GM23338 (cell line): Measurements from ENCODE around the gene PDGFC. TPM values are rescaled to one million over a fixed set of nuclear protein-coding genes. Genes with fewer than 3 reads are reported as not detected.

Source experiments
- ATAC-seq: fragments of 200-7000 bp; cut with Tn5 transposase; 3 replicates; pipeline ENCODE4 v1.9.1; 2020
- DNase-seq: peaks from one replicate; pipeline ENCODE4 v3.0.0-alpha.2; 2015; ENCODE audit warnings: low spot score
- H2AFZ ChIP-seq: fragments of 200-600 bp; sonication (generic); 2 replicates; pipeline ENCODE4 v1.8.0; 2016; ENCODE audit warnings: antibody characterized with exemption, mild to moderate bottlenecking, moderate library complexity
- H3F3A ChIP-seq: fragments of 200-600 bp; sonication (generic); replicated peaks from 2 replicates; pipeline ENCODE4 v1.8.0; 2017; ENCODE audit warnings: antibody characterized with exemption, mixed run types, low read depth
- H3K27ac ChIP-seq: fragments of 200-600 bp; sonication (generic); 2 replicates; pipeline ENCODE4 v1.6.1; 2016; ENCODE audit warnings: low read depth
- H3K27me3 ChIP-seq: fragments of 200-600 bp; sonication (generic); 2 replicates; pipeline ENCODE4 v1.8.0; 2016; ENCODE audit warnings: mild to moderate bottlenecking, mixed run types, moderate library complexity; ENCODE audit not compliant: insufficient read depth
- H3K36me3 ChIP-seq: fragments of 200-600 bp; sonication (generic); 2 replicates; pipeline ENCODE4 v1.8.0; 2016; ENCODE audit warnings: mild to moderate bottlenecking; ENCODE audit not compliant: insufficient read depth
- H3K4me1 ChIP-seq: fragments of 200-600 bp; sonication (generic); 2 replicates; pipeline ENCODE4 v1.8.0; 2016; ENCODE audit warnings: mild to moderate bottlenecking, moderate library complexity; ENCODE audit not compliant: insufficient read depth
- H3K4me2 ChIP-seq: fragments of 200-600 bp; sonication (generic); 2 replicates; pipeline ENCODE4 v1.7.1; 2017; ENCODE audit warnings: mixed run types
- H3K4me3 ChIP-seq: fragments of 200-600 bp; sonication (generic); 2 replicates; pipeline ENCODE4 v1.6.1; 2016; ENCODE audit warnings: mixed run types
- H3K79me2 ChIP-seq: fragments of 200-600 bp; sonication (generic); replicated peaks from 2 replicates; pipeline ENCODE4 v1.8.0; 2017; ENCODE audit warnings: mild to moderate bottlenecking; ENCODE audit not compliant: insufficient read depth
- H3K9me2 ChIP-seq: fragments of 200-600 bp; sonication (generic); 2 replicates; pipeline ENCODE4 v1.8.0; 2017; ENCODE audit not compliant: insufficient read depth
- H4K20me1 ChIP-seq: fragments of 200-600 bp; sonication (generic); replicated peaks from 2 replicates; pipeline ENCODE4 v1.8.0; 2017; ENCODE audit warnings: mild to moderate bottlenecking; ENCODE audit not compliant: insufficient read depth
- H3K27ac Mint-ChIP-seq: 2 replicates; pipeline ENCODE4 v1.8.0; 2020; ENCODE audit warnings: inconsistent platforms, mild to moderate bottlenecking, moderate library complexity, mixed read lengths
- H3K27me3 Mint-ChIP-seq: 3 replicates; pipeline ENCODE4 v1.8.0; 2022; ENCODE audit warnings: low read depth, mild to moderate bottlenecking, moderate library complexity, mixed read lengths, inconsistent platforms; ENCODE audit not compliant: insufficient read depth, poor library complexity
- H3K36me3 Mint-ChIP-seq: 3 replicates; pipeline ENCODE4 v1.8.0; 2021; ENCODE audit warnings: low read depth, mild to moderate bottlenecking, inconsistent platforms, moderate library complexity, mixed read lengths
- H3K4me1 Mint-ChIP-seq: 3 replicates; pipeline ENCODE4 v1.8.0; 2020; ENCODE audit warnings: mild to moderate bottlenecking, inconsistent platforms, mixed read lengths
- H3K4me3 Mint-ChIP-seq: 3 replicates; pipeline ENCODE4 v1.8.0; 2021; ENCODE audit warnings: moderate library complexity, mild to moderate bottlenecking, inconsistent platforms, mixed read lengths
- H3K9me3 Mint-ChIP-seq: 3 replicates; pipeline ENCODE4 v1.8.0; 2020; ENCODE audit warnings: moderate library complexity, mild to moderate bottlenecking, inconsistent platforms, mixed read lengths
- CREB1 ChIP-seq: fragments of 250-450 bp; sonication (Bioruptor Pico); IDR thresholded peaks from 2 replicates; pipeline ENCODE4 v1.5.0; 2020; ENCODE audit warnings: low read depth, mild to moderate bottlenecking, moderate library complexity
- CTCF ChIP-seq, 2 experiments: fragments of 200-600 bp in 1 of 2; sonication (generic) in 1 of 2; conservative IDR thresholded peaks; 2 replicates each; pipeline versions ENCODE4 v1.5.1 to v1.6.1; 2016 to 2017; ENCODE audit warnings: antibody characterized with exemption in 2 of 2, low read depth in 2 of 2, mild to moderate bottlenecking in 2 of 2, moderate library complexity in 1 of 2
- ETS1 ChIP-seq: IDR thresholded peaks from 2 replicates; pipeline ENCODE4 v1.6.1; 2016; ENCODE audit warnings: antibody characterized with exemption
- EZH2 ChIP-seq: fragments of 200-600 bp; sonication (generic); IDR thresholded peaks from one replicate; pipeline ENCODE4 v1.8.0; 2017; ENCODE audit warnings: antibody characterized with exemption, mild to moderate bottlenecking, low read depth; ENCODE audit not compliant: unreplicated experiment
- EZH2phosphoT487 ChIP-seq: fragments of 200-600 bp; sonication (generic); IDR thresholded peaks from one replicate; pipeline ENCODE4 v1.8.1; 2018; ENCODE audit warnings: antibody characterized with exemption; ENCODE audit not compliant: unreplicated experiment
- NANOG ChIP-seq: IDR thresholded peaks from 2 replicates; pipeline ENCODE4 v1.6.1; 2016; ENCODE audit warnings: antibody characterized with exemption, borderline replicate concordance
- POLR2AphosphoS5 ChIP-seq: IDR thresholded peaks from 2 replicates; pipeline ENCODE4 v1.6.1; 2016; ENCODE audit warnings: antibody characterized with exemption, low read depth
- REST ChIP-seq: IDR thresholded peaks from one replicate; pipeline ENCODE4 v1.6.1; 2018; ENCODE audit warnings: antibody characterized with exemption; ENCODE audit not compliant: unreplicated experiment
- STAT1 ChIP-seq: IDR thresholded peaks from one replicate; pipeline ENCODE4 v1.6.1; 2016; ENCODE audit warnings: antibody characterized with exemption; ENCODE audit not compliant: unreplicated experiment
- ZNF114 ChIP-seq: fragments of 250-450 bp; sonication (Bioruptor Pico); IDR thresholded peaks from 2 replicates; pipeline ENCODE4 v1.5.0; 2020; ENCODE audit warnings: mild to moderate bottlenecking, moderate library complexity
- ZNF331 ChIP-seq: fragments of 250-450 bp; sonication (Bioruptor Pico); IDR thresholded peaks from 2 replicates; pipeline ENCODE4 v1.5.0; 2020; ENCODE audit warnings: low read depth, mild to moderate bottlenecking, moderate library complexity
- ZNF462 ChIP-seq: fragments of 250-450 bp; sonication (Bioruptor Pico); IDR thresholded peaks from 2 replicates; pipeline ENCODE4 v1.5.0; 2020; ENCODE audit warnings: mild to moderate bottlenecking, moderate library complexity
- polyA plus RNA-seq: library from polyadenylated mRNA; unstranded; fragments of >200 nt; fragmentation: Nextera tagmentation; extraction: Ambion mirVana; gene quantifications from 2 replicates; pipeline ENCODE4 v1.2.1, GENCODE V29; 2016
- total RNA-seq: library from RNA; depleted of rRNA; stranded (reverse); fragments of >200 nt; shearing (Covaris generic); gene quantifications from 2 replicates; pipeline ENCODE4 v1.2.3, GENCODE V29; 2014

Gene PDGFC
- total and polyA plus RNA-seq, 2 experiments from 2014 or later = 1.3 to 3.4 TPM

GRCh38 chr4:156898373-156899117 is 73.1 kb downstream of the PDGFC start (continued):
- TF ChIP-seq NANOG (no peak), ZNF462 (CRISPR knock-in tag) (no peak)

- H3K27me3 ChIP-seq = no peaks in the 10 kb centered on the region
- H3K4me3 ChIP-seq = no peak overlapping the region
- ATAC-seq (no peak), DNase-seq (no peak)
- H3K27ac Mint-ChIP-seq = peak overlapping the region; percentile 54; the same call in 1 of the 2 replicates
- H3K4me3 Mint-ChIP-seq = no peak overlapping the region
- no peak overlapping the region for H3K27ac ChIP-seq
- H3K9me3 Mint-ChIP-seq = no peaks in the 10 kb centered on the region
- H3F3A ChIP-seq = no peaks in the 10 kb centered on the region
- no peaks in the 10 kb centered on the region for H3K36me3 Mint-ChIP-seq
- H2AFZ ChIP-seq = no peak overlapping the region
- H3K27me3 Mint-ChIP-seq = peaks cover 1% of the 10 kb centered on the region
- H3K36me3 ChIP-seq = no peaks in the 10 kb centered on the region
- H3K4me2 ChIP-seq = no peak overlapping the region
- peaks cover 9% of the 10 kb centered on the region; the same call in 2 of the 3 replicates for H3K4me1 Mint-ChIP-seq
- no peaks in the 10 kb centered on the region for H4K20me1 ChIP-seq
- H3K79me2 ChIP-seq = no peaks in the 10 kb centered on the region
- H3K9me2 ChIP-seq = no peaks in the 10 kb centered on the region
- no peaks in the 10 kb centered on the region for H3K4me1 ChIP-seq
- TF ChIP-seq CREB1 (CRISPR knock-in tag) (no peak), POLR2AphosphoS5 (no peak), EZH2phosphoT487 (no peak), ETS1 (no peak), STAT1 (no peak), CTCF (conservative IDR thresholded peaks at IDR 0.05; ENCODE audit: low read depth in 2 of 2) (no peak), ZNF114 (CRISPR knock-in tag) (no peak), REST (no peak), ZNF331 (no peak), EZH2 (no peak)
Measured at GRCh38 chr4:156896527-156896926, 75.1 kb downstream of the PDGFC start.
